CD4-positive, alpha-beta T cell treated with Interleukin-4 for 1 hour (primary cell): ENCODE results near the gene LMBRD1.
"Not testable (repeated sequence)": the region's sequence is repeated elsewhere in the genome, so short reads cannot be mapped to it uniquely, and the experiment has no call there.

Experiments used
- DNase-seq, 2 donors: peaks; one replicate each; pipeline ENCODE4 v3.0.0-alpha.2; 2020 to 2022

Gene LMBRD1

GRCh38 chr6:69732045-69732444, 64.8 kb downstream of the LMBRD1 start:
- DNase-seq: no peak

- DNase-seq: peak in 1 of 2 donors; percentile 11
These were observed 66.8 kb downstream of the LMBRD1 start for GRCh38 chr6:69729870-69730449.

- DNase-seq: no peak
These were observed 74.1 kb downstream of the LMBRD1 start for GRCh38 chr6:69722683-69723082.

- no peak for DNase-seq
These were observed 77.1 kb downstream of the LMBRD1 start for GRCh38 chr6:69719602-69720193.

GRCh38 chr6:69706724-69707123, 90.1 kb downstream of the LMBRD1 start:
- no peak for DNase-seq

- DNase-seq: no peak
These were observed 90.9 kb downstream of the LMBRD1 start for GRCh38 chr6:69705954-69706353.

- no peak for DNase-seq
These were observed 91.9 kb downstream of the LMBRD1 start for GRCh38 chr6:69704916-69705315.

- no peak for DNase-seq
These were observed 97.2 kb downstream of the LMBRD1 start for GRCh38 chr6:69699655-69700054.

GRCh38 chr6:69696273-69696672, 100.5 kb downstream of the LMBRD1 start:
- no peak for DNase-seq

- DNase-seq: no peak
These were observed 103.0 kb downstream of the LMBRD1 start for GRCh38 chr6:69693762-69694161.

- DNase-seq: no peak
These were observed 105.8 kb downstream of the LMBRD1 start for GRCh38 chr6:69690986-69691385.

GRCh38 chr6:69680302-69680701, 116.5 kb downstream of the LMBRD1 start:
- DNase-seq: no peak

- no peak for DNase-seq
These were observed 123.5 kb downstream of the LMBRD1 start for GRCh38 chr6:69673298-69673697.

GRCh38 chr6:69668916-69669315, 127.9 kb downstream of the LMBRD1 start:
- no peak for DNase-seq

- DNase-seq: not testable (repeated sequence)
These were observed 130.0 kb downstream of the LMBRD1 start for GRCh38 chr6:69666779-69667178.

GRCh38 chr6:69665437-69665836, 131.4 kb downstream of the LMBRD1 start:
- no peak for DNase-seq

- no peak for DNase-seq
These were observed 132.3 kb downstream of the LMBRD1 start for GRCh38 chr6:69664551-69664950.

- DNase-seq: no peak
These were observed 133.6 kb downstream of the LMBRD1 start for GRCh38 chr6:69663215-69663614.

- DNase-seq: no peak
These were observed 146.1 kb downstream of the LMBRD1 start for GRCh38 chr6:69650703-69651102.

- DNase-seq: no peak
These were observed 149.1 kb downstream of the LMBRD1 start for GRCh38 chr6:69647726-69648125.

GRCh38 chr6:69643688-69644087, 153.1 kb downstream of the LMBRD1 start:
- DNase-seq: no peak

GRCh38 chr6:69632932-69633331, 163.9 kb downstream of the LMBRD1 start:
- DNase-seq: no peak

- no peak for DNase-seq
These were observed 165.1 kb downstream of the LMBRD1 start for GRCh38 chr6:69631552-69632346.

GRCh38 chr6:69630767-69631166, 166.0 kb downstream of the LMBRD1 start:
- no peak for DNase-seq
